NCI-H82 treated with DMSO at 0.1 percent for 48 hours (cell line): ENCODE data around the gene DAD1.

ENCODE experiments used
- DNase-seq: peaks from one replicate; lab custom pipeline; 2025; ENCODE audit not compliant: unreplicated experiment; lab: John Stamatoyannopoulos, UW

Gene DAD1

GRCh38 chr14:22519877-22520685, 68.9 kb downstream of the DAD1 start:
- DNase-seq, result peak; percentile 73

- no peak for DNase-seq
These were observed 71.0 kb downstream of the DAD1 start for GRCh38 chr14:22518073-22518472.

GRCh38 chr14:22517117-22517720, 71.8 kb downstream of the DAD1 start:
- DNase-seq, result no peak

GRCh38 chr14:22515929-22516328, 73.1 kb downstream of the DAD1 start:
- DNase-seq, result peak; percentile 34
